ENCODE data around the gene SFTPA2.
"Not testable (repeated sequence)": the region's sequence is repeated elsewhere in the genome, so short reads cannot be mapped to it uniquely, and the experiment has no call there.

SFTPA2 gene

DNA sequence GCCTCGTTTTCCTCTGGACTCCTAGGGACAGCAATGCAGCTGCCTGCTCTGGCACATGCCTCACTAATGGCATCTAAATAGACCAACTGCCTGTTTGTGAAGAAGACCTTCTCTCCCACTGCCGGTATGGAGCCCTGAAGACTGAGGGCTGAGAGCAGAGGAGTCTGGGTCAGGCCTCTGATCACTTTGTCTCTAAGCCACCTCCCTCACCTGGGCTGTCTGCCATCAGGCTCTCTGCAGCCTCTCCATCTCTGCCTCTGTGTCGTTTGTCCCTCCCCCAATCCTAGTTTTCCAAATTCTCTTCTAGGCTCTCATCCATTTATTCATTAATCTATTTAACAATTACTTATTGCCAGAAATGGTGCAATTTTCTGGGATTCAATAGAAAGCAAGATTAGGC is 35.3 kb upstream of the SFTPA2 start:
- TF ChIP-seq, protein P1, sequence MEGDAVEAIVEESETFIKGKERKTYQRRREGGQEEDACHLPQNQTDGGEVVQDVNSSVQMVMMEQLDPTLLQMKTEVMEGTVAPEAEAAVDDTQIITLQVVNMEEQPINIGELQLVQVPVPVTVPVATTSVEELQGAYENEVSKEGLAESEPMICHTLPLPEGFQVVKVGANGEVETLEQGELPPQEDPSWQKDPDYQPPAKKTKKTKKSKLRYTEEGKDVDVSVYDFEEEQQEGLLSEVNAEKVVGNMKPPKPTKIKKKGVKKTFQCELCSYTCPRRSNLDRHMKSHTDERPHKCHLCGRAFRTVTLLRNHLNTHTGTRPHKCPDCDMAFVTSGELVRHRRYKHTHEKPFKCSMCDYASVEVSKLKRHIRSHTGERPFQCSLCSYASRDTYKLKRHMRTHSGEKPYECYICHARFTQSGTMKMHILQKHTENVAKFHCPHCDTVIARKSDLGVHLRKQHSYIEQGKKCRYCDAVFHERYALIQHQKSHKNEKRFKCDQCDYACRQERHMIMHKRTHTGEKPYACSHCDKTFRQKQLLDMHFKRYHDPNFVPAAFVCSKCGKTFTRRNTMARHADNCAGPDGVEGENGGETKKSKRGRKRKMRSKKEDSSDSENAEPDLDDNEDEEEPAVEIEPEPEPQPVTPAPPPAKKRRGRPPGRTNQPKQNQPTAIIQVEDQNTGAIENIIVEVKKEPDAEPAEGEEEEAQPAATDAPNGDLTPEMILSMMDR (conservative IDR thresholded peaks at IDR 0.05; ENCODE audit: low read depth, low read length) = no peak
- H3K4me3 ChIP-seq (ENCODE audit: low read length) = no peak overlapping the region
- no peak for DNase-seq (ENCODE audit: low read depth)

- not testable (repeated sequence) for H3K4me3 ChIP-seq (ENCODE audit: low read length); DNase-seq (ENCODE audit: low read depth)
These were observed 34.4 kb upstream of the SFTPA2 start for GRCh38 chr10:79594565-79594964.

- H3K4me3 ChIP-seq (ENCODE audit: low read length) = no peak overlapping the region
- no peak for DNase-seq (ENCODE audit: low read depth)
- TF ChIP-seq, protein P1 (conservative IDR thresholded peaks at IDR 0.05; ENCODE audit: low read depth, low read length) = no peak
These were observed 33.2 kb upstream of the SFTPA2 start for GRCh38 chr10:79593377-79593776.

- no peak overlapping the region for H3K4me3 ChIP-seq (ENCODE audit: low read length)
- TF ChIP-seq, protein P1 (conservative IDR thresholded peaks at IDR 0.05; ENCODE audit: low read depth, low read length) = no peak
- no peak for DNase-seq (ENCODE audit: low read depth)
These were observed 28.6 kb upstream of the SFTPA2 start for GRCh38 chr10:79588800-79589199.

DNA sequence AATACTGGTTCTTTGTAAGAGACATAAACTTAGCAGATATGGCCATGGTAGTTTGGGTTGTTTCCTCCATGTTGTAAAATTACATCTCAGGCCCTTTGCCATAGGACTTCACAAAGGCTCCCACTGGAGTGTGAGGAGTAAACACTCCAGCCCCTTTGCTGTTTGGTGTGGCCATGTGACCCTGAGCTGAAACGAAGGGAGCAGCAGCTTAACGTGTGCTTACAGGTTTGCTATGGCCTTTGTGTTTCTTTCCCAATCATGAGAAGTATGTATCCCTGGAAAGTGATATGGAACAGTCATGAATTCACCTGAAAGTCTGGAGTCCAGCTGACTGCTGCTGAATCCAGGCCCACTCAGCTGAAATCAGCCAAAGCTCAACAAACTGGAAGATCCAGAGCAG is 26.7 kb upstream of the SFTPA2 start:
- no peak overlapping the region for H3K4me3 ChIP-seq (ENCODE audit: low read length)
- DNase-seq (ENCODE audit: low read depth) = no peak
- TF ChIP-seq, protein P1 (conservative IDR thresholded peaks at IDR 0.05; ENCODE audit: low read depth, low read length) = no peak

DNA sequence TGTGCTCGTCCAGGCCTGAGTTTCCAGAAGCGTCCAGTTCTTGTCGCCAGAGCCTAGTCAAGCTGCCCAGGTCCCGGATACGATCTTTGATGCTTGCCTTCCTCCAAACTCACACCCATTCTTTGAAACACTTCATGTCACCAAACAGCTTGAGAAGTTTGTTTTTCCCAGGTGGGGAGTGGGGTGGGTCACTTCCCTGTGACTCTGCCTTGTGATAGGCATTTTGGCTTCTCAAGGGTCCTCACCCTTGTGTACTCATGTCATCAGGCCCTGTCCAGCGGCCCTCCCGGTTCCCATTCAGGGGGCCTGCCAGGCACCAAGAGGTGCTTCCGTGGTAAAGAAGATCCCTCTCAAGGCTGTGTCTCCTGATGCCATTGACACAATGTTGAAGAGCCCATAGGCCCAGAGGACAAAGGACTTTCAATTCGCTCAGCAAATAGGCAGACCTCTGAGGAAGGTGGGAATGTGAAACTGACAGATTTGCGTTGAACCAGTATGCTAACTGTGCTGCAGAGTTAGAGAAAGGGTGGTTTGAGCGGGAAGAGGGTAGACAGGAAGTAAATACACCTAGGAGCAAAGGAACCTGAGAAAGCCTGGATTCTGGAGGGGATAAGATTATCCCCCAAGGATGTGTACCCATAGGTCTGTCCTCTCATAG is 25.8 kb upstream of the SFTPA2 start:
- DNase-seq (ENCODE audit: low read depth) = no peak
- TF ChIP-seq, protein P1 (conservative IDR thresholded peaks at IDR 0.05; ENCODE audit: low read depth, low read length) = no peak
- H3K4me3 ChIP-seq (ENCODE audit: low read length) = no peak overlapping the region

DNA sequence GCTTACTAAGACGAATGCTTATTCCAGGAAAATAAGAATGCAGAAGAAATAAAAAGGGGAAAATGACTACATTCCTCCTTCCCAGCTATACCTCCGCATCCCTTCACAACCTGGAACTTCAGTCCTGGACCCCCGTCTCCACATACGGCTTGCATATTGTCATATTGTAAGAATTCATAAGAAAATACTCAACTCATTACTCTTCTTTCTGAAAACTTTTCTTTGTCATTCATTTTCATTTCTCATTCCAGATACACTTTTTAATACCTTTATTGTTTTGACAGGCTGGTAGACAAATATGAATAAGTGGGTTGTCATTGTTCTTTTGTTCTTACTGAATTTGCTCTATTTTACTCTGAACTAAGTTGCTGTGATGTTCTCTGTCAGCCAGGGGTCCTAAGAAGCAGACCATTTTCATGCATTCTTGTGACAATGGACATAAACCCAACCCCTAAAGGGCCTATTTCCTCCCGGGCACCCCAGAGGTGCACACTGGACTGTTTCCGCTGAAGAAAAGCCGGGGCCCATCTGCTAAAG is 23.3 kb upstream of the SFTPA2 start:
- DNase-seq (ENCODE audit: low read depth) = no peak
- TF ChIP-seq, protein P1 (conservative IDR thresholded peaks at IDR 0.05; ENCODE audit: low read depth, low read length) = no peak
- no peak overlapping the region for H3K4me3 ChIP-seq (ENCODE audit: low read length)

- DNase-seq (ENCODE audit: low read depth); H3K4me3 ChIP-seq (ENCODE audit: low read length): not testable (repeated sequence)
These were observed 22.7 kb upstream of the SFTPA2 start for GRCh38 chr10:79582954-79583353.

Measured in retinal pigment epithelial cell (primary cell).